GM19324 (cell line): ENCODE data around the gene XRCC1.

Experiments used
- ATAC-seq: cut with Tn5 transposase; IDR thresholded peaks from one replicate; pipeline ENCODE4 v1.9.1; 2021; ENCODE audit warnings: mild to moderate bottlenecking, moderate library complexity; ENCODE audit not compliant: unreplicated experiment, low FRiP score

XRCC1 gene

GRCh38 chr19:43498233-43498842, 77.0 kb downstream of the XRCC1 start:
- ATAC-seq = no peak

GRCh38 chr19:43496960-43497359, 78.4 kb downstream of the XRCC1 start:
- no peak for ATAC-seq

- no peak for ATAC-seq
Observed at GRCh38 chr19:43495082-43495481, 80.2 kb downstream of the XRCC1 start.
